ENCODE data around the gene NLK. TPM values are rescaled to one million over a fixed set of nuclear protein-coding genes. Genes with fewer than 3 reads are reported as not detected.

Gene NLK
- total and polyA plus RNA-seq, 2 donors (not counting 3 experiments of a cell fraction or from before 2014, with no cell fraction given), result 23.8 to 34.2 TPM

DNA sequence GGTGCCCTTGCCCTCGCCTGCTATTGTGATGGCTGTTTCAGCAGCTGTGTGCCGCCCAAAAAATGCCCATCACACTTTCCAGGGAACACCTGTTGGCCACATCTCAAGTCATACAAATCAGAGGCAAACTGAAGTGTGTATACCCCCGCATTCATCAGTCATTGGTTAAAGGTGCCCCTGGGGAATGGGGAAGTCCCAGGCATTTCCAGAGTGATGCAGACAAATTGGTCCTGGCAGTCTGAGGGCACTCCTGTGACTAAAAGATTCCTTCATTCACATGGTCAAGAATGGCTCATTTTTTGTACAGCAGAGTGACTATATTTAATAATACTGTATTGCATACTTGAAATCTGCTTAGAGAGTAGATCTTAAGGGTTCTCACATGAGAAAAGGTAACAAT, 173.6 kb downstream of the NLK start:
- dilution Hi-C loops (cut with MboI; ENCODE audit: extremely low pct_ligation_motif_present, low sequenced_read_pairs), result no loop called here
- Histone ChIP-seq H3K27ac (ENCODE audit: insufficient read depth, low read depth, low read length) (no peak overlapping the region), H3K9me1 (replicated peaks; ENCODE audit: control insufficient read depth, extremely low read depth, insufficient read depth, low read length) (no peaks in the 10 kb centered on the region), H2AFZ (ENCODE audit: low read depth, low read length) (no peak overlapping the region), H3K79me2 (ENCODE audit: control insufficient read depth, insufficient read depth, low read length) (no peaks in the 10 kb centered on the region), H3K36me3 (ENCODE audit: control insufficient read depth in 2 of 2, extremely low read depth in 1 of 2, insufficient read depth in 2 of 2, low read length in 2 of 2) (no peaks in the 10 kb centered on the region), H3K9ac (replicated peaks; ENCODE audit: extremely low read depth, insufficient read depth, low read length) (no peak overlapping the region), H4K20me1 (replicated peaks; ENCODE audit: control insufficient read depth, extremely low read depth, insufficient read depth, low read length) (no peaks in the 10 kb centered on the region), H3K4me3 (replicated peaks in 1 of 3; ENCODE audit: insufficient read depth in 1 of 3, low read depth in 1 of 3, low read length in 3 of 3) (no peak overlapping the region), H3K9me3 (replicated peaks; ENCODE audit: control insufficient read depth, insufficient read depth, low read length) (no peaks in the 10 kb centered on the region), H3K4me2 (ENCODE audit: insufficient read depth, low read length) (no peak overlapping the region), H3K27me3 (ENCODE audit: control insufficient read depth in 2 of 2, insufficient read depth in 2 of 2, low read length in 2 of 2) (no peaks in the 10 kb centered on the region), H3K4me1 (ENCODE audit: control insufficient read depth, extremely low read depth, insufficient read depth, low read length) (no peaks in the 10 kb centered on the region)
- intact Hi-C loops (cut with micrococcal nuclease), result no loop called here
- CTCF ChIA-PET, result interaction anchor here (1.3 to 1.9 kb wide), 2 partner anchors 34 to 36 kb away, joined by 4 to 5 read pairs; no protein-coding TSS in a partner anchor
- no peak for DNase-seq (ENCODE audit: low read depth, low spot score)
- POLR2A ChIA-PET, result no interaction called here
- no TSS peak for BruUV-seq (replicated peaks)
- TF ChIP-seq POLR2A (IDR thresholded peaks at IDR 0.05; ENCODE audit: low read depth, low read length) (no peak), POLR2AphosphoS5 (IDR thresholded peaks at IDR 0.05; ENCODE audit: insufficient read depth, low read depth, low read length) (no peak), GATA2 (IDR thresholded peaks at IDR 0.05; ENCODE audit: insufficient read depth, insufficient read length, low read depth, low read length) (no peak), EZH2 (IDR thresholded peaks at IDR 0.05; ENCODE audit: borderline replicate concordance, low read depth, low read length, severe bottlenecking) (no peak), FOS (IDR thresholded peaks at IDR 0.05; ENCODE audit: borderline replicate concordance, insufficient read depth, low read length) (no peak), JUN (IDR thresholded peaks at IDR 0.05; ENCODE audit: borderline replicate concordance, insufficient read depth, insufficient read length, low read depth) (no peak), MYC (IDR thresholded peaks at IDR 0.05; ENCODE audit: low read depth, low read length) (no peak)
- TF ChIP-seq, protein P1, sequence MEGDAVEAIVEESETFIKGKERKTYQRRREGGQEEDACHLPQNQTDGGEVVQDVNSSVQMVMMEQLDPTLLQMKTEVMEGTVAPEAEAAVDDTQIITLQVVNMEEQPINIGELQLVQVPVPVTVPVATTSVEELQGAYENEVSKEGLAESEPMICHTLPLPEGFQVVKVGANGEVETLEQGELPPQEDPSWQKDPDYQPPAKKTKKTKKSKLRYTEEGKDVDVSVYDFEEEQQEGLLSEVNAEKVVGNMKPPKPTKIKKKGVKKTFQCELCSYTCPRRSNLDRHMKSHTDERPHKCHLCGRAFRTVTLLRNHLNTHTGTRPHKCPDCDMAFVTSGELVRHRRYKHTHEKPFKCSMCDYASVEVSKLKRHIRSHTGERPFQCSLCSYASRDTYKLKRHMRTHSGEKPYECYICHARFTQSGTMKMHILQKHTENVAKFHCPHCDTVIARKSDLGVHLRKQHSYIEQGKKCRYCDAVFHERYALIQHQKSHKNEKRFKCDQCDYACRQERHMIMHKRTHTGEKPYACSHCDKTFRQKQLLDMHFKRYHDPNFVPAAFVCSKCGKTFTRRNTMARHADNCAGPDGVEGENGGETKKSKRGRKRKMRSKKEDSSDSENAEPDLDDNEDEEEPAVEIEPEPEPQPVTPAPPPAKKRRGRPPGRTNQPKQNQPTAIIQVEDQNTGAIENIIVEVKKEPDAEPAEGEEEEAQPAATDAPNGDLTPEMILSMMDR (IDR thresholded peaks at IDR 0.05; ENCODE audit: extremely low read depth in 1 of 2, insufficient read depth in 1 of 2, low read depth in 1 of 2, low read length in 2 of 2), result no peak
- TF ChIP-seq, protein P2, sequence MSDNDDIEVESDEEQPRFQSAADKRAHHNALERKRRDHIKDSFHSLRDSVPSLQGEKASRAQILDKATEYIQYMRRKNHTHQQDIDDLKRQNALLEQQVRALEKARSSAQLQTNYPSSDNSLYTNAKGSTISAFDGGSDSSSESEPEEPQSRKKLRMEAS (IDR thresholded peaks at IDR 0.05; ENCODE audit: insufficient read depth, insufficient read length), result no peak
- FAIRE-seq, result no peak

Measured in endothelial cell of umbilical vein (primary cell).